HG03039 (cell line): ENCODE measurements around the gene CCDC47.
A peak's percentile ranks its signal among the peaks of the same experiment; 100 is the strongest.

ENCODE experiments used
- ATAC-seq: cut with Tn5 transposase; IDR thresholded peaks from one replicate; pipeline ENCODE4 v1.9.1; 2021; ENCODE audit warnings: mild to moderate bottlenecking, moderate library complexity; ENCODE audit not compliant: unreplicated experiment

The CCDC47 gene

DNA sequence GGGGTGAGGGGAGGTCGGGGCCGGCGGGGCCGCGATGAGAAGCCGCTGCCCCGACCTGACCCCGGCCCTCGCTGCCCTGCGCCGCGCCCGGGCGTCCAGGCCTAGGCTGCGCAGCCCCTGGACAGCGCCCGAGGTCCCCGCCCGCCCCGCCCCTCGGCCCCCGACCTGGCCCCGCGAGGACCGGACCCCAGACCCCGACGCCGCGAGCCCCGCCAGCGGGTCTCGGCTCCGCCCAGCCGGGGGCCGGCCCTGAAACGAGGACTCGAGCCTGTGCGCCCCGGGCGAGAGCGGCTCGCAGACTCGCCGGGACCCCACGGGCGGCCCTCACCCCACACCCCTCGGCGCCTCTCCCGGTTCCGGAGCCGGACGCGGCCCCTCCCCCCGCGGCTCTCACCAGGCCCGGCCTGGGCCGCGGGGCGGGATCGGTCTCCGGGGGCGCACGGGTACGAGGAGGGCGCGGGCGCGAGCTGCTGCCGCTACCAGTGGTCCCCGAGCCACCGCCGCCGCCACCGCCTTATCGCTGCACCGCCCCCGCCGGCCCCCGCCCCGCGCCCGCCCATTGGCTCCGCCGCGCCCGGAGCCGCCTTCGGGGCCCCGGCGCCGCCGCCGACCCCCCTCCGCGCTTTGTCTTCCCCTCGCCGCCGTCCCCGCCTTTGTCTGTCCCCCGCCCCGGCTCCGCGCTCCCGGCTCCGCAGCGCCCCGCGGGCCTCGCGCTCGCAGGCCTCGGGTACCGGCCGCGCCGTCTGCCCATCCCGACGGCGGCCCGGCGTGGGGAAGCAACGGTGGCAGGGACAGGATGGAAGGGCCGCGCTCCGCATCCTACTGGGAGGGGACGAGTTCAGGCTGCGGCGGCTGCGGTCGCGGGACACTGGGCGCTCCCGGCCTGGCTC, 73.5 kb downstream of the CCDC47 start, which contains the start of gene LIMD2:
Gene LIMD2, minus strand, starts transcription at position 488 of the 890 bp plus-strand sequence. CDS start 827 bp downstream, outside the sequence.
- ATAC-seq, result peak; percentile 13

DNA sequence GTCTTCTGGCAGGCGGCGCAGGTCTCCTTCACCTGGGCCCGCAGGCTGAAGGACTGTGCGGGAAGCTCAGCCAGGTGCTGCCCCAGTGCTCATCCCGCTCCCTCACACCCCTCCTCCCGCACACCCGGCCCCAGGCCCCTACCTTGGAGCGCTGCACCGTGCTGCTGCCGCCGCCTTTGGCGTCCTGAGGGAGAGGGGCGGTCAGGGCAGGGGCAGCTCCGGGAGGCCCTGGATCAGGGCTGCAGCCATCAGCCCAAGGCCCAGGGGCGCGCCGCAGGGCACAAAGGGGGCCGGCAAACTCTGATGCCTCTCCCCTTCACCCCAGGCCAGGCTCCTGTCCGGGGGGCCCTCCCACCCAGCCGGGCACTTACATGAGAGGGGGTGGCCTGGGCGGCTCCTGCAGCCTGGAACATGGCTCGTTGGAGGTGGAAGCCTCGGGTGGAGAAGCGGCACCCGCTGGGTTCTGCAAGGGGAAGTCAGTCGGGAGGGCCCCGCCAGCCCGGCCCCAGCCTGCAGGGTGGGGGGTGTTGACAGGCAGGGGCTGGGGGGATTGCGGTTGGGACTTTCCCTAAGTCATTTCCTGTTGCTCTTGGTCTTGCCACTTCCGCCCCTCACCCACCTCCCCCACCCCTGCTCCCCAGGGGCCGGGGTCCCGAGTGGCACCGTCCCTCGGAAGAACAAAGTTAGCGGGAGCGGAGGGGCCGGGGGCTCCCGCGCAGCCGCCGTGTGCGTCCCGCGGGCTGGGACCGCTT, 74.3 kb downstream of the CCDC47 start:
- peak; percentile 25 for ATAC-seq

DNA sequence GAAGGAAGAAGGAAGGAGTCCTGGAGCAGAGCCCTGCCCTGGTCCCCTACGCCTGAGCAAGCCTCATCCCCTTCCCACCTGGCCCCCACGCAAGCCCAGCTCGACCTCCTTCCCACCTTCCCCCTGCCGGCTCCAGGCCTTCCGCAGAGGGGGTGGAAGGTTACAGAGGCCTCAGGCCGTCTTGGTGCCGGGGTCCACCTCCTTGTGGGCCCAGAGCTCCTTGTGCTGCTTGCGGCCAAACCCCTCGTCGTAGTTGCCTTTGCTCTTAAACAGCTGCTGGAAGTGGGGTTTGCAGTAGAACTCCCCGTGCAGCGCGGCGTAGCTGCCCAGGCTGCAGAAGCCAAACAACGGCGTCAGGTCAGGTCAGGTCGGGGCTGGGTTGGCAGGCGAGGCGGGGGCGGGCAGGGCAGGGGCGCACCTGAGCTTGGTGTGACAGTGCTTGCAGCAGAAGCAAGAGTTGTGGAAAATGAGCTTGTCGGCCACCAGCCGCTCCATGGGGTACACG, 75.0 kb downstream of the CCDC47 start:
- ATAC-seq, result no peak

DNA sequence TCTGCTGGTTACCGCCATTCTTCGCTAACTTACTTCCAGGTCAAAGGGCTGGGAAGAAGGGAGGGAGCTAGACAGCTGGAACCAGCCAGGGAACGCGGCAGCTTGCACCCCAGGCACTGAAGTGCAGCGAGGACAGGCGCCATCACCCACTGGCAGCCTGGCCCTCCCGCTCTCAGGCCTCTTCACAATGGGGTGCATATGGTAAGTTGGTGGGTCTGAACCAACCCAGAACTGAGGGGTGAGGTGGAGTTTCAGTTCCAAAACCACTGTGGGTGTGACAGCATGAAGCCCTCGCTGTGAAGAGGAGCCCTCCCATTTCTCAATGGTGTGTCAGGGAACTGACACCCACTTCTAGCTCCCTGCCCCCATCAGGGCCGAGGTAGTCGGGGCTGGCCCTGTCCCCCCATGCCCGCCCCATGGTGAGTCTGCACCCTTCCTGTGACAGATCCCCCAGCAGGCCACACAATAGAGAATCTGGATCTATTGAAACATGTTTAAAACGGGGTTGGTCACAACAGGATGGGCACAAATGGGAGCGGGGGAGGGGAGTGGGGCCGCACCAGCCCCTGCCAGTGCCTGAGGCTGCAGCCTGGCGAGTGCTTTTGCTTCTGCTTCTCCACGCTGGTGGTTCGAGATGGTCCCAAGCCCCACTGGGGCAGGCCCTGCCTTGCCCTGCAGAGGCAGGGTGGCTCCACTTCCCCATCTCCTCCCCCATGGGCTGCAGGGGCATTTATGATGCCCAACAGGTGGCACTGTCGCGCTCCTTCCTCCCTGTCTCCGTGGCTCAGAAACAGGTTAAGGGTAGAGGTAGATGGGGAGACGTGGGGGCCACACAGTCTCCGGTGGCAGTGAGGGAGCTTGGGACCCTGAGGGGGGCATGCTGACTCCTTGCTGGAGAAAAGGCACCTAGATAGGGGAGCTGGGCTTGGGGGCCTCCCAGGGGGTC, 75.8 kb downstream of the CCDC47 start:
- no peak for ATAC-seq

DNA sequence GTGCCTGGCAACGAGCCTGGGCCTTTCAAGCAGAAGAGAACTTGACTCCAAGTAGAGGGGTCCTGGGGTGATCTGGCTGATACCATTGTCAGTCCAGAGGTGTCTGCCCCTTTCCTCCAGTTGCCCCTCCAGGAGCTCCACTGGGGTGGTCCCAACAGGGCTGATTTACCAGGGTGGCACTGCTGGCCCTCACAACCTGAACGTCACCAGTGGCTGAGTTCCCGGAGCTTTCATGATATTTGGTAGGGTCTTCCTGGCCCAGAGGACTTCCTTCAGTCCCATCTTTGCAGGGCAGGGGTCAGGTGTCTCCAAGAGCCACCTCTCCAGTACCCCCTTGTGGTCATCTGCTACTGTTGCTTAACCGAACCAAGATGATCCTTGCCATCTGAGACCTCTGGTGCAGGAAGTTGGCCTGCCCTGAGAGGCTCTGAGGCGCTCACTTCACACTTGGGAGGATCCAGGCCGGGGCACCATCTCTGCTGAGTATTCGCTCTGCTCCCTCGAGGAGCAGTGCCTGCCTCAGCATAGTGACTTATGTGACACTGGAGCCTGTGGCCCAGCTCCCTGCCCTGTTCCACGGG, 76.9 kb downstream of the CCDC47 start:
- ATAC-seq, result no peak

DNA sequence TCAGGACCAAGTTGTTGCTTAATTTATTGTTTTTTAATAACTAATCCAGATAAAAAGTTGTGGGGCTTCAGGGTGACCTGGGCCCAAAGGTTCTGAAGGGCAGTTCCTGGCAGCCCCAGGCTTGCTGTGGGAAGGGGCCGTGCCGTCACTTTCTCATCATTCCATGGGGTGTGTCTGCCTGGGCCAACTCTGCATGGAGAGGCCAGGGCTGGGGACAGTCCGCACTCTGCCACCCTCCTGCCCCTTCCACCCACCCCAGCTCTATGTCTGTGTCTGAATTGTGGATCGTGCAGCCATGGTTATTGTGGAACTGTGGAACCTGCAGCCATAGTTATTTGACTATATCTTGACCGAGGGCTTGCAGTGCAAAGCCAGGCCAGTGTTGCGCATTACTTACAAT, 77.5 kb downstream of the CCDC47 start:
- ATAC-seq, result no peak
